Measurements from ENCODE around the gene ETV7. TPM values are rescaled to one million over a fixed set of nuclear protein-coding genes. Genes with fewer than 3 reads are reported as not detected.

Gene ETV7
- total and polyA plus RNA-seq, 4 donors, result 0.17 to 0.84 (median 0.36) TPM

DNA sequence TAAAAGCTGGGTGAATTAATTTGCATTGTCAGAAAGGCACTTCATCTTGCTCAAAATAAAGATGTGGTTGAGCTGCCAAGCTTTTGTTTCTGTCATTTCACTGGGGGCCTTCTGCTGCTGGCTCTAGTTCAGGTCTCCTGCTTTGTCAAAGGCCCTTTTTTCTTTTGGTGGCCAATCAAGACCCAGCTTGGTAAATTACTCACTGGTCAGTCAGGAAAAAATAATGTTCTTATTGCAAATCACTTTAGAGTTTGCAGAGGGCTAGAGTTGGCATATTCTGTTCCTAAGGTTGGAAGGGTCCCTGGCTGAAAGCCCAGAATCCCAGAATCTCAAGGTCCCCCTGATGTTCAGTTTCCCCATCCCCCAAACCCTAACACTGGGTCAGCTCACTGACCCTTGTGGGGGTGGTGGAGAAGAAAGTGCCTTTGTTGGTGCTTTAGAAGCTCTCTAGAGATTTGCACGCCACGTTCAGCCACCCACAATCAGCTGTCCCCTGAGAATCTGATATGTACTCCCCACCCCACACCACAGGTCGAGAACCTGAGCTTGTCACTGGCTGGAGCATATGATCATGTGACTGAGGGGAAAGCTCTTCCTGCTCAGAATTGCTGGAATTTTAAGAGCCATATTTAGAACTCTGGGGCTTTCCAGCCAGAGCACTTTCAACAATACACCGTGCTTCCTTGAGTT lies 29.1 kb downstream of the ETV7 start:
- no peak overlapping the region for H3K9ac ChIP-seq (ENCODE audit: low read depth in 1 of 2, low read length in 2 of 2)
- peaks cover 0 to 2% (median 0%) of the 10 kb centered on the region in 4 donors for H3K4me1 ChIP-seq (ENCODE audit: control insufficient read depth in 4 of 4, insufficient read depth in 4 of 4, low read length in 3 of 4)
- no peak overlapping the region for H3K4me3 ChIP-seq (ENCODE audit: low read depth in 1 of 3, low read length in 3 of 3)
- H3K9me3 ChIP-seq (ENCODE audit: control insufficient read depth in 4 of 4, low read length in 3 of 4), result no peaks in the 10 kb centered on the region
- no peak overlapping the region for H3K27ac ChIP-seq (ENCODE audit: low read depth in 1 of 2, low read length in 2 of 2)
- H3K36me3 ChIP-seq (ENCODE audit: control insufficient read depth in 4 of 4, insufficient read depth in 3 of 4, low read depth in 1 of 4, low read length in 3 of 4), result no peaks in the 10 kb centered on the region
- TF ChIP-seq JUND (IDR thresholded peaks at IDR 0.05) (no peak), RXRA (IDR thresholded peaks at IDR 0.05) (no peak), HNF4G (IDR thresholded peaks at IDR 0.05) (no peak), EGR1 (IDR thresholded peaks at IDR 0.05; ENCODE audit: low read depth in 2 of 2) (no peak), HNF4A (conservative IDR thresholded peaks at IDR 0.05) (no peak), FOXA2 (IDR thresholded peaks at IDR 0.05) (no peak), RAD21 (IDR thresholded peaks at IDR 0.05) (no peak)
- TF ChIP-seq, protein P1, sequence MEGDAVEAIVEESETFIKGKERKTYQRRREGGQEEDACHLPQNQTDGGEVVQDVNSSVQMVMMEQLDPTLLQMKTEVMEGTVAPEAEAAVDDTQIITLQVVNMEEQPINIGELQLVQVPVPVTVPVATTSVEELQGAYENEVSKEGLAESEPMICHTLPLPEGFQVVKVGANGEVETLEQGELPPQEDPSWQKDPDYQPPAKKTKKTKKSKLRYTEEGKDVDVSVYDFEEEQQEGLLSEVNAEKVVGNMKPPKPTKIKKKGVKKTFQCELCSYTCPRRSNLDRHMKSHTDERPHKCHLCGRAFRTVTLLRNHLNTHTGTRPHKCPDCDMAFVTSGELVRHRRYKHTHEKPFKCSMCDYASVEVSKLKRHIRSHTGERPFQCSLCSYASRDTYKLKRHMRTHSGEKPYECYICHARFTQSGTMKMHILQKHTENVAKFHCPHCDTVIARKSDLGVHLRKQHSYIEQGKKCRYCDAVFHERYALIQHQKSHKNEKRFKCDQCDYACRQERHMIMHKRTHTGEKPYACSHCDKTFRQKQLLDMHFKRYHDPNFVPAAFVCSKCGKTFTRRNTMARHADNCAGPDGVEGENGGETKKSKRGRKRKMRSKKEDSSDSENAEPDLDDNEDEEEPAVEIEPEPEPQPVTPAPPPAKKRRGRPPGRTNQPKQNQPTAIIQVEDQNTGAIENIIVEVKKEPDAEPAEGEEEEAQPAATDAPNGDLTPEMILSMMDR (IDR thresholded peaks at IDR 0.05; ENCODE audit: low read depth, low read length, missing input control), result no peak
- WGBS, result 72% methylated on average over 4 of the region's 4 CpGs
- no peaks in the 10 kb centered on the region for H3K27me3 ChIP-seq (ENCODE audit: control insufficient read depth in 4 of 4, insufficient read depth in 4 of 4, low read length in 3 of 4)
- DNase-seq (ENCODE audit: low spot score), result no peak

DNA sequence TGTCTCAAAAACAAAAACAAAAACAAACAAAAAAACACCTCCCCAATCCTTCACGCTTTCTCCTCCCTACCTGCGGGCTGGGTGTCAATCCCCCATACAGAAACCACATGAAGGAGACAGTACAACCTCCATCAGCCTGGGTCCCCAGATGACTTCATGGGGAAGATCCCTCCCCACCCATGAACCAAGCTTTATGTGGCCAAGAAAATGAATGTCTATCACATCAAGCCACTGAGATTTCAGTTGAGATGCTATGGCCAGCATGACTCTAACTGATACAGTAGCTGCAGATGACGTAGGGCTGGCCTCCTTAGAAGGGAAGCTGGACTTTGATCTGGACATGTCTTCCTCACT lies 29.6 kb downstream of the ETV7 start:
- H3K9me3 ChIP-seq (ENCODE audit: control insufficient read depth in 4 of 4, low read length in 3 of 4), result no peaks in the 10 kb centered on the region
- TF ChIP-seq HNF4A (conservative IDR thresholded peaks at IDR 0.05) (no peak), SP1 (IDR thresholded peaks at IDR 0.05) (no peak), EGR1 (IDR thresholded peaks at IDR 0.05; ENCODE audit: low read depth in 2 of 2) (no peak), FOXA2 (IDR thresholded peaks at IDR 0.05) (no peak), YY1 (IDR thresholded peaks at IDR 0.05) (no peak), JUND (IDR thresholded peaks at IDR 0.05) (no peak), FOXA1 (IDR thresholded peaks at IDR 0.05) (no peak), TAF1 (conservative IDR thresholded peaks at IDR 0.05) (no peak), NR2F2 (IDR thresholded peaks at IDR 0.05) (no peak), RAD21 (IDR thresholded peaks at IDR 0.05) (no peak), HNF4G (IDR thresholded peaks at IDR 0.05) (no peak), RXRA (IDR thresholded peaks at IDR 0.05) (no peak)
- TF ChIP-seq, protein P2, sequence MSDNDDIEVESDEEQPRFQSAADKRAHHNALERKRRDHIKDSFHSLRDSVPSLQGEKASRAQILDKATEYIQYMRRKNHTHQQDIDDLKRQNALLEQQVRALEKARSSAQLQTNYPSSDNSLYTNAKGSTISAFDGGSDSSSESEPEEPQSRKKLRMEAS (IDR thresholded peaks at IDR 0.05), result no peak
- TF ChIP-seq, protein P3, sequence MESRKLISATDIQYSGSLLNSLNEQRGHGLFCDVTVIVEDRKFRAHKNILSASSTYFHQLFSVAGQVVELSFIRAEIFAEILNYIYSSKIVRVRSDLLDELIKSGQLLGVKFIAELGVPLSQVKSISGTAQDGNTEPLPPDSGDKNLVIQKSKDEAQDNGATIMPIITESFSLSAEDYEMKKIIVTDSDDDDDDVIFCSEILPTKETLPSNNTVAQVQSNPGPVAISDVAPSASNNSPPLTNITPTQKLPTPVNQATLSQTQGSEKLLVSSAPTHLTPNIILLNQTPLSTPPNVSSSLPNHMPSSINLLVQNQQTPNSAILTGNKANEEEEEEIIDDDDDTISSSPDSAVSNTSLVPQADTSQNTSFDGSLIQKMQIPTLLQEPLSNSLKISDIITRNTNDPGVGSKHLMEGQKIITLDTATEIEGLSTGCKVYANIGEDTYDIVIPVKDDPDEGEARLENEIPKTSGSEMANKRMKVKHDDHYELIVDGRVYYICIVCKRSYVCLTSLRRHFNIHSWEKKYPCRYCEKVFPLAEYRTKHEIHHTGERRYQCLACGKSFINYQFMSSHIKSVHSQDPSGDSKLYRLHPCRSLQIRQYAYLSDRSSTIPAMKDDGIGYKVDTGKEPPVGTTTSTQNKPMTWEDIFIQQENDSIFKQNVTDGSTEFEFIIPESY (IDR thresholded peaks at IDR 0.05), result no peak
- TF ChIP-seq, protein P4, sequence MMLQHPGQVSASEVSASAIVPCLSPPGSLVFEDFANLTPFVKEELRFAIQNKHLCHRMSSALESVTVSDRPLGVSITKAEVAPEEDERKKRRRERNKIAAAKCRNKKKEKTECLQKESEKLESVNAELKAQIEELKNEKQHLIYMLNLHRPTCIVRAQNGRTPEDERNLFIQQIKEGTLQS (IDR thresholded peaks at IDR 0.05), result no peak
- TF ChIP-seq, protein P1 (IDR thresholded peaks at IDR 0.05; ENCODE audit: low read depth, low read length, missing input control), result no peak
- TF ChIP-seq, protein P5, sequence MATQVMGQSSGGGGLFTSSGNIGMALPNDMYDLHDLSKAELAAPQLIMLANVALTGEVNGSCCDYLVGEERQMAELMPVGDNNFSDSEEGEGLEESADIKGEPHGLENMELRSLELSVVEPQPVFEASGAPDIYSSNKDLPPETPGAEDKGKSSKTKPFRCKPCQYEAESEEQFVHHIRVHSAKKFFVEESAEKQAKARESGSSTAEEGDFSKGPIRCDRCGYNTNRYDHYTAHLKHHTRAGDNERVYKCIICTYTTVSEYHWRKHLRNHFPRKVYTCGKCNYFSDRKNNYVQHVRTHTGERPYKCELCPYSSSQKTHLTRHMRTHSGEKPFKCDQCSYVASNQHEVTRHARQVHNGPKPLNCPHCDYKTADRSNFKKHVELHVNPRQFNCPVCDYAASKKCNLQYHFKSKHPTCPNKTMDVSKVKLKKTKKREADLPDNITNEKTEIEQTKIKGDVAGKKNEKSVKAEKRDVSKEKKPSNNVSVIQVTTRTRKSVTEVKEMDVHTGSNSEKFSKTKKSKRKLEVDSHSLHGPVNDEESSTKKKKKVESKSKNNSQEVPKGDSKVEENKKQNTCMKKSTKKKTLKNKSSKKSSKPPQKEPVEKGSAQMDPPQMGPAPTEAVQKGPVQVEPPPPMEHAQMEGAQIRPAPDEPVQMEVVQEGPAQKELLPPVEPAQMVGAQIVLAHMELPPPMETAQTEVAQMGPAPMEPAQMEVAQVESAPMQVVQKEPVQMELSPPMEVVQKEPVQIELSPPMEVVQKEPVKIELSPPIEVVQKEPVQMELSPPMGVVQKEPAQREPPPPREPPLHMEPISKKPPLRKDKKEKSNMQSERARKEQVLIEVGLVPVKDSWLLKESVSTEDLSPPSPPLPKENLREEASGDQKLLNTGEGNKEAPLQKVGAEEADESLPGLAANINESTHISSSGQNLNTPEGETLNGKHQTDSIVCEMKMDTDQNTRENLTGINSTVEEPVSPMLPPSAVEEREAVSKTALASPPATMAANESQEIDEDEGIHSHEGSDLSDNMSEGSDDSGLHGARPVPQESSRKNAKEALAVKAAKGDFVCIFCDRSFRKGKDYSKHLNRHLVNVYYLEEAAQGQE (IDR thresholded peaks at IDR 0.05), result no peak
- WGBS, result 91% methylated on average over 3 of the region's 3 CpGs
- no peak overlapping the region for H3K27ac ChIP-seq (ENCODE audit: low read depth in 1 of 2, low read length in 2 of 2)
- H3K27me3 ChIP-seq (ENCODE audit: control insufficient read depth in 4 of 4, insufficient read depth in 4 of 4, low read length in 3 of 4), result no peaks in the 10 kb centered on the region
- H3K9ac ChIP-seq (ENCODE audit: low read depth in 1 of 2, low read length in 2 of 2), result no peak overlapping the region
- DNase-seq (ENCODE audit: low spot score), result no peak
- no peak overlapping the region for H3K4me3 ChIP-seq (ENCODE audit: low read depth in 1 of 3, low read length in 3 of 3)
- H3K36me3 ChIP-seq (ENCODE audit: control insufficient read depth in 4 of 4, insufficient read depth in 3 of 4, low read depth in 1 of 4, low read length in 3 of 4), result no peaks in the 10 kb centered on the region
- peaks cover 0 to 2% (median 0%) of the 10 kb centered on the region in 4 donors for H3K4me1 ChIP-seq (ENCODE audit: control insufficient read depth in 4 of 4, insufficient read depth in 4 of 4, low read length in 3 of 4)

Data from liver (tissue), 9 donors.